ENCODE data around the gene PUDP.
"Not testable (repeated sequence)": the region's sequence is repeated elsewhere in the genome, so short reads cannot be mapped to it uniquely, and the experiment has no call there.

The PUDP gene

DNA sequence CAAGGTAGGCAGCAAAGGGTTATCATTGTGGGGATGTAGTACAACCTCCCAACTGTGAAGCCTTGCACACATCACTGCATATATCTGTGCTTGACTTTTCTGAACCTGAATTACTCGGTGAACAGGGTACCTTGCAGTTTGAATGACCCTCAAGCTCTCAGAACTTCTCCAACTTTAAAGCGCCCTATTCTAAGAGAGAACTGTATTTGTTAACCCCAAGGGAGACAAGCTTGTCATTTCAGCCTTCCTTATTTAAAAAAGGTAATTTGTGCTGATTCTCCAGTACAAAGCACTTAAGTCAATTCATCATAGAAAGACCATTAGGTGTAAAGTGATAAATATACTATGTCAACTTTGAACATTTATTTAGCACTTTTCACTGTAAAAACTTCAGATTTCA is 122.5 kb downstream of the PUDP start:
- no peak for DNase-seq (ENCODE audit: low read depth)

DNA sequence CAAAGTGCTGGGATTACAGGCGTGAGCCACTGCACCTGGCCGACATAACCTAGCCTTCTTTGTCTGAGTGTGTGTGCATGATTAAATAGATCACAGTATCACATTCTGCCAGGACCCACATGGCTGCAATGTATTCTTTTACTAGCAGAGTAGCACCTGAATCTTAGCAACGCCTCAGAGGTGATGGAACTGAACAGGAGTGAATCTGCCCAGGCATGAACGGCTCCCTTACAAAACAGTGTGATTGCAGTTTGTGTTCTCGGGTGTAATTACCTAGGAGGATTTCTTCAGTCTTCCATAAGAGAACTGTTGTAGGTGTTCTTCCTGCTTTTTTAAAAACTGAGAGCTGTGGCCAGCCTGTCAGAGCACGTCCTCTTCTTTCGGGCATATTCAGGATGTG is 123.1 kb downstream of the PUDP start:
- DNase-seq (ENCODE audit: low read depth) = no peak

- DNase-seq (ENCODE audit: low read depth) = not testable (repeated sequence)
Observed at GRCh38 chrX:7022996-7023395, 125.0 kb downstream of the PUDP start.

DNA sequence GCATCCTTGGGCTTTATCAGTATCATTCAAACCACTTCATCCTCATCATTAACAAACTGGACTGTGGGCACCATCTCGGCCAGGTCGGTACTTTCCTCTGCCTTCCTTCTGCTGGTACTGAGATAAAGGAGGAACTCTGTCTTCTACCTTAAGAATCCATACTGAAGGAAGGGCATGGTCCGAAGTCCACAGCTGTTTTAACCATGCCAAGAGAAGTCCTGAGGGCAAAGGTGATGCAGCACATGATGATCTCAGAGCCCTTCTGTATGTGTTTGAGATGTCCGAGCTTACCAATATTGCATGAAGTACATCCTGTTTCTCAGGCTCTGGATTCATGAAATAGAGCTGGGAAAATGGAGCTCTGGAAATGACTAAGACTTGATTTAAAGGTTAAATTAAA is 126.0 kb downstream of the PUDP start:
- DNase-seq (ENCODE audit: low read depth) = no peak

- DNase-seq (ENCODE audit: low read depth) = no peak
Observed at GRCh38 chrX:7019555-7019954, 128.4 kb downstream of the PUDP start.

- DNase-seq (ENCODE audit: low read depth) = peak; percentile 1
Observed at GRCh38 chrX:7012262-7012834, 135.6 kb downstream of the PUDP start.

- not testable (repeated sequence) for DNase-seq (ENCODE audit: low read depth)
Observed at GRCh38 chrX:7010897-7011296, 137.1 kb downstream of the PUDP start.

GRCh38 chrX:7007328-7007727 is 140.6 kb downstream of the PUDP start:
- DNase-seq (ENCODE audit: low read depth) = not testable (repeated sequence)

Measured in HS-5 (cell line).